ENCODE data around the gene TBL3.
"Not testable (repeated sequence)": the region's sequence is repeated elsewhere in the genome, so short reads cannot be mapped to it uniquely, and the experiment has no call there.

TBL3 gene

DNA sequence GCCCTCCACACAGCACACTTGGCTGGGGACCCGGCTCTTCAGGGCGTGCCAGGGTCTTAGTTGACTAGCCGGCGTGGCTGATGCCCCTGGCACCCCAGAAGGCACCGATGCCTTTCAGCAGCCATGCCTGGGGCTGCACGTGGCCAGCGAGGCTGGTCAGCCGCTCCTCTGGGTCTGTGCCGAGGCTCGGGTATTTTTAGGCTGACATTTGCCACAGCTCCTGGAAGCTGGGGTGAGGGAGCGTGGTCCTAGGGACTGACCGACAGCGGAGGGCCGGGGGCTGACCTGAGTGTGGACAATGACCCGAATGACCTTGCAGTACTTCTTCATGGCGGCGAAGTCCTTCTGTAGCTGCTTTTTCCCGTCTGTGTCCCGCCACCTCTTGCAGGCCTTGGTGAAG, 21.3 kb upstream of the TBL3 start:
- DNase-seq (ENCODE audit: low read depth): no peak
- TF ChIP-seq, protein P1, sequence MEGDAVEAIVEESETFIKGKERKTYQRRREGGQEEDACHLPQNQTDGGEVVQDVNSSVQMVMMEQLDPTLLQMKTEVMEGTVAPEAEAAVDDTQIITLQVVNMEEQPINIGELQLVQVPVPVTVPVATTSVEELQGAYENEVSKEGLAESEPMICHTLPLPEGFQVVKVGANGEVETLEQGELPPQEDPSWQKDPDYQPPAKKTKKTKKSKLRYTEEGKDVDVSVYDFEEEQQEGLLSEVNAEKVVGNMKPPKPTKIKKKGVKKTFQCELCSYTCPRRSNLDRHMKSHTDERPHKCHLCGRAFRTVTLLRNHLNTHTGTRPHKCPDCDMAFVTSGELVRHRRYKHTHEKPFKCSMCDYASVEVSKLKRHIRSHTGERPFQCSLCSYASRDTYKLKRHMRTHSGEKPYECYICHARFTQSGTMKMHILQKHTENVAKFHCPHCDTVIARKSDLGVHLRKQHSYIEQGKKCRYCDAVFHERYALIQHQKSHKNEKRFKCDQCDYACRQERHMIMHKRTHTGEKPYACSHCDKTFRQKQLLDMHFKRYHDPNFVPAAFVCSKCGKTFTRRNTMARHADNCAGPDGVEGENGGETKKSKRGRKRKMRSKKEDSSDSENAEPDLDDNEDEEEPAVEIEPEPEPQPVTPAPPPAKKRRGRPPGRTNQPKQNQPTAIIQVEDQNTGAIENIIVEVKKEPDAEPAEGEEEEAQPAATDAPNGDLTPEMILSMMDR (conservative IDR thresholded peaks at IDR 0.05; ENCODE audit: control insufficient read depth, insufficient read depth, low read depth, low read length): no peak
- no peak overlapping the region for H3K4me3 ChIP-seq (ENCODE audit: control insufficient read depth, low read depth, low read length)

- TF ChIP-seq, protein P1 (conservative IDR thresholded peaks at IDR 0.05; ENCODE audit: control insufficient read depth, insufficient read depth, low read depth, low read length): no peak
- DNase-seq (ENCODE audit: low read depth): no peak
These were observed 18.1 kb upstream of the TBL3 start for GRCh38 chr16:1953734-1954133.

DNA sequence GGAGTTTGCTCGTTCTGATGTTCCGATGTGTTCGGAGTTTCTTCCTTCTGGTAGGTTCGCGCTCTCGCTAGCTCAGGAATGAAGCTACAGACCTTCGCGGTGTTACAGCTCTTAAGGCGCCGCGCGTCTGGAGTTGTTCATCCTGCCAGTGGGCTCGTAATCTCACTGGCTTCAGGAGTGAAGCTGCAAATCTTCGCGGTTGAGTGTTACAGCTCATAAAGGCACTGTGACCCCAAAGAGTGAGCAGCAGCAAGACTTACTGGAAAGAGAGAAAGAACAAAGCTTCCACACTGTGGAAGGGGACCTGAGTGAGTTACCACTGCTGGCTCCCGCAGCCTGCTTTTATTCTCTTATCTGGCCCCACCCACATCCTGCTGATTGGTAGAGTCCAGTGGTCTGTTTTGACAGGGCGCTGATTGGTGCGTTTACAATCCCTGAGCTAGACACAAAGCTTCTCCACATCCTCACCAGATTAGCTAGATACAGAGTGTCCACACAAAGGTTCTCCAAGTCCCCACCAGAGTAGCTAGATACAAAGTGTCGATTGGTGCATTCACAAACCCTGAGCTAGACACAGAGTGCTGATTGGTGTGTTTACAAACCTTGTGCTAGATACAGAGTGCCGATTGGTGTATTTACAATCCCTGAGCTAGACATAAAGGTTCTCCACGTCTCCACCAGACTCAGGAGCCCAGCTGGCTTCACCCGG, 14.3 kb upstream of the TBL3 start:
- H3K4me3 ChIP-seq (ENCODE audit: control insufficient read depth, low read depth, low read length): not testable (repeated sequence)

More at GRCh38 chr16:1953734-1954133, 18.1 kb upstream of the TBL3 start:
- no peak overlapping the region for H3K4me3 ChIP-seq (ENCODE audit: control insufficient read depth, low read depth, low read length)

DNA sequence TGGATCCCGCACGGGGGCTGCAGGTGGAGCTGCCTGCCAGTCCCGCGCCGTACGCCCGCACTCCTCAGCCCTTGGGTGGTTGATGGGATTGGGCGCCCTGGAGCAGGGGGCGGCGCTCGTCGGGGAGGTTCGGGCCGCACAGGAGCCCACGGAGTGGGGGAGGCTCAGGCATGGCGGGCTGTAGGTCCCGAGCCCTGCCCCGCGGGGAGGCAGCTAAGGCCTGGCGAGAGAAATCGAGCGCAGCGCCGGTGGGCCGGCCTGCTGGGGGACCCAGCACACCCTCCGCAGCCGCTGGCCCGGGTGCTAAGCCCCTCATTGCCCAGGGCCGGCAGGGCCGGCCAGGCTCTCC, 13.7 kb upstream of the TBL3 start:
- not testable (repeated sequence) for H3K4me3 ChIP-seq (ENCODE audit: control insufficient read depth, low read depth, low read length); DNase-seq (ENCODE audit: low read depth)

More for the DNA sequence above, 14.3 kb upstream of the TBL3 start:
- DNase-seq (ENCODE audit: low read depth): not testable (repeated sequence)

- no peak for DNase-seq (ENCODE audit: low read depth)
These were observed 13.1 kb upstream of the TBL3 start for GRCh38 chr16:1958715-1959268.

GRCh38 chr16:1959269-1960039, 12.4 kb upstream of the TBL3 start, which contains the start of gene NDUFB10:
TSS of gene NDUFB10 (plus strand) at chr16:1959538. CDS start at chr16:1959625, 87 bp downstream.
- TF ChIP-seq, protein P1 (conservative IDR thresholded peaks at IDR 0.05; ENCODE audit: control insufficient read depth, insufficient read depth, low read depth, low read length): no peak
- H3K4me3 ChIP-seq (ENCODE audit: control insufficient read depth, low read depth, low read length): peak within 1 kb of the TSS; percentile 79
- peak; percentile 91 for DNase-seq (ENCODE audit: low read depth)

More at GRCh38 chr16:1958715-1959268, 13.1 kb upstream of the TBL3 start:
- TF ChIP-seq, protein P1 (conservative IDR thresholded peaks at IDR 0.05; ENCODE audit: control insufficient read depth, insufficient read depth, low read depth, low read length): no peak
- H3K4me3 ChIP-seq (ENCODE audit: control insufficient read depth, low read depth, low read length): peak overlapping the region; percentile 27

- H3K4me3 ChIP-seq (ENCODE audit: control insufficient read depth, low read depth, low read length): peak overlapping the region; percentile 79
- TF ChIP-seq, protein P1 (conservative IDR thresholded peaks at IDR 0.05; ENCODE audit: control insufficient read depth, insufficient read depth, low read depth, low read length): no peak
- DNase-seq (ENCODE audit: low read depth): peak; percentile 65
These were observed 10.9 kb upstream of the TBL3 start for GRCh38 chr16:1960665-1961630.
